DOHH2 (cell line): ENCODE results near the gene EXOC3L2.

Experiments
- H3F3A ChIP-seq: fragments of 200-600 bp; sonication (generic), shearing (Covaris generic); 2 replicates; pipeline ENCODE4 v1.6.0; 2016; ENCODE audit warnings: antibody characterized with exemption, mild to moderate bottlenecking; ENCODE audit not compliant: control insufficient read depth, insufficient read depth
- H3K27ac ChIP-seq: fragments of 200-600 bp; sonication (generic); 2 replicates; pipeline ENCODE4 v1.5.1; 2014; ENCODE audit warnings: low read depth, mild to moderate bottlenecking, low read length, moderate library complexity
- H3K27me3 ChIP-seq: fragments of 200-600 bp; sonication (generic); 2 replicates; pipeline ENCODE4 v1.6.1; 2014; ENCODE audit warnings: mild to moderate bottlenecking, low read length, mixed read lengths; ENCODE audit not compliant: control insufficient read depth
- H3K36me3 ChIP-seq: fragments of 200-600 bp; sonication (generic); 2 replicates; pipeline ENCODE4 v1.6.1; 2014; ENCODE audit warnings: mild to moderate bottlenecking, low read length, moderate library complexity, mixed read lengths; ENCODE audit not compliant: control insufficient read depth
- H3K4me1 ChIP-seq: fragments of 200-600 bp; sonication (generic); 2 replicates; pipeline ENCODE4 v1.6.1; 2014; ENCODE audit warnings: mild to moderate bottlenecking, low read length, mixed read lengths; ENCODE audit not compliant: control insufficient read depth
- H3K4me2 ChIP-seq: fragments of 200-600 bp; sonication (generic); 2 replicates; pipeline ENCODE4 v1.6.0; 2014; ENCODE audit warnings: mild to moderate bottlenecking, low read length, moderate library complexity
- H3K4me3 ChIP-seq: fragments of 200-600 bp; sonication (generic); 2 replicates; pipeline ENCODE4 v1.5.1; 2014; ENCODE audit warnings: mild to moderate bottlenecking, low read length, mixed read lengths
- H3K79me2 ChIP-seq: fragments of 200-600 bp; sonication (generic); 2 replicates; pipeline ENCODE4 v1.6.1; 2014; ENCODE audit warnings: mild to moderate bottlenecking, low read length, mixed read lengths; ENCODE audit not compliant: control insufficient read depth
- H3K9me2 ChIP-seq: fragments of 200-600 bp; sonication (generic); replicated peaks from 2 replicates; pipeline ENCODE4 v1.6.1; 2014; ENCODE audit warnings: mild to moderate bottlenecking, low read length, mixed read lengths; ENCODE audit not compliant: control insufficient read depth
- H3K9me3 ChIP-seq: fragments of 200-600 bp; sonication (generic); 2 replicates; pipeline ENCODE4 v1.6.1; 2014; ENCODE audit warnings: antibody characterized with exemption, low read length, mixed read lengths; ENCODE audit not compliant: control insufficient read depth, insufficient read depth
- H4K20me1 ChIP-seq: fragments of 200-600 bp; sonication (generic); 2 replicates; pipeline ENCODE4 v1.6.0; 2014; ENCODE audit warnings: low read depth, mild to moderate bottlenecking, antibody characterized with exemption, low read length, moderate library complexity; ENCODE audit not compliant: control insufficient read depth, insufficient read depth
- EZH2phosphoT487 ChIP-seq: fragments of 200-600 bp; sonication (generic); IDR thresholded peaks from 2 replicates; pipeline ENCODE4 v1.6.1; 2017; ENCODE audit warnings: borderline replicate concordance, mild to moderate bottlenecking, antibody characterized with exemption, low read length, moderate library complexity, mixed read lengths
- TF ChIP-seq, protein P1 (sequence below): fragments of 200-600 bp; sonication (generic); IDR thresholded peaks from one replicate; pipeline ENCODE4 v1.5.1; 2014; ENCODE audit warnings: antibody characterized with exemption, mild to moderate bottlenecking, low read depth, low read length; ENCODE audit not compliant: poor library complexity, severe bottlenecking

Gene EXOC3L2

DNA sequence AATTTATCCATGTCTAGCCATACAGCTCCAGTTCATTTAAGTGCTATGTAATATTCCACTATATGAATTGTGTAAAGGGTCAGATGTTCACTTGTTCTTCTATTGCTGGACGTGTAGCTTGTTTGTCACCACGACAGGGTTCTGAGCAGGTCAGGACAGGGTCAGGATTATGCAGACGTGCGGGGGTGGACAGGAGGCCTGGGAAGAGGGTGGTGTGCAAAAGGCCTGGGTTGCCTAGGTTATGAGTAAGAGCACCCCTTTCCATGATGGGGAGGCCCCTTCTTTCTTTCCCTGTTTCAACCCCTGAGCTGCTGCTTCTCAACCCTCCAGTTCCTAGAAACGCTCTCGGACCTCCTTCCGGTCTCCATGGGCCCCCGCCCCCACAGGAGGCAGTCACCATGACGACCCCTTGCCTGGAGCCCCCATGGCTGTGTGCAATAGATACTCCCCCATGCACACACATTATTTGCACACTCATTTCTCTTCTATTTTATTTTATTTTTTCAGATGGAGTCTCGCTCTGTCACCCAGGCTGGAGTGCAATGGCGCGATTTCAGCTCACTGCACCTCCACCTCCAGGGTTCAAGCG is 2.0 kb downstream of the EXOC3L2 start:
- H3K27ac ChIP-seq = no peak overlapping the region
- H3K4me2 ChIP-seq = no peak overlapping the region
- no peak for TF ChIP-seq EZH2phosphoT487
- TF ChIP-seq, protein P1, sequence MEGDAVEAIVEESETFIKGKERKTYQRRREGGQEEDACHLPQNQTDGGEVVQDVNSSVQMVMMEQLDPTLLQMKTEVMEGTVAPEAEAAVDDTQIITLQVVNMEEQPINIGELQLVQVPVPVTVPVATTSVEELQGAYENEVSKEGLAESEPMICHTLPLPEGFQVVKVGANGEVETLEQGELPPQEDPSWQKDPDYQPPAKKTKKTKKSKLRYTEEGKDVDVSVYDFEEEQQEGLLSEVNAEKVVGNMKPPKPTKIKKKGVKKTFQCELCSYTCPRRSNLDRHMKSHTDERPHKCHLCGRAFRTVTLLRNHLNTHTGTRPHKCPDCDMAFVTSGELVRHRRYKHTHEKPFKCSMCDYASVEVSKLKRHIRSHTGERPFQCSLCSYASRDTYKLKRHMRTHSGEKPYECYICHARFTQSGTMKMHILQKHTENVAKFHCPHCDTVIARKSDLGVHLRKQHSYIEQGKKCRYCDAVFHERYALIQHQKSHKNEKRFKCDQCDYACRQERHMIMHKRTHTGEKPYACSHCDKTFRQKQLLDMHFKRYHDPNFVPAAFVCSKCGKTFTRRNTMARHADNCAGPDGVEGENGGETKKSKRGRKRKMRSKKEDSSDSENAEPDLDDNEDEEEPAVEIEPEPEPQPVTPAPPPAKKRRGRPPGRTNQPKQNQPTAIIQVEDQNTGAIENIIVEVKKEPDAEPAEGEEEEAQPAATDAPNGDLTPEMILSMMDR = no peak
- H3K9me2 ChIP-seq = no peaks in the 10 kb centered on the region
- no peaks in the 10 kb centered on the region for H3K9me3 ChIP-seq
- no peaks in the 10 kb centered on the region for H3F3A ChIP-seq
- H3K36me3 ChIP-seq = no peaks in the 10 kb centered on the region
- H3K4me1 ChIP-seq = no peaks in the 10 kb centered on the region
- H3K27me3 ChIP-seq = peaks cover 8% of the 10 kb centered on the region; the same call in 1 of the 2 replicates
- H3K79me2 ChIP-seq = no peaks in the 10 kb centered on the region
- H4K20me1 ChIP-seq = no peaks in the 10 kb centered on the region
- no peak overlapping the region for H3K4me3 ChIP-seq

DNA sequence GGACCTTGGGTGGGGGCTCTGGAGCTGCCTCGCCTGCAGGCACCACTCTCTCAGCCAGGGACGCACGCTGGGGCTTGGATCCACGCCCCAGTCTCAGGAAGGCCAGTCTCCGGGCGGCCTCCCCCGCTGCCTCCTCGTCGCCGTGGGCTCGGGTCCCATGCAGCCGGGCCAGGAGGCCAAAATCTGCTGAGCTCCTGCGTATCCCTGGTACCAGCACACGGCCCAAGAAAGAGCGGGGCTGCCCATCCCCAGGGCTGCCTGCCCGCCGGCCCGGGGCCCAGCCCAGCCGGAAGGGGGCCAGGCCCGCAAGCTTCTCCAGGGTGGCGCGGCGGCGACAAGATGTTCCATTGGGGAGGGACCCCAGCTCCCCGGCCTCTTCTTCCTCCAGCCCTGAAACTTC is 6.7 kb downstream of the EXOC3L2 start:
- Histone ChIP-seq H4K20me1 (no peaks in the 10 kb centered on the region), H3K4me2 (no peak overlapping the region), H3K36me3 (no peaks in the 10 kb centered on the region), H3K9me2 (no peaks in the 10 kb centered on the region), H3K79me2 (no peaks in the 10 kb centered on the region), H3K4me3 (no peak overlapping the region), H3K27ac (no peak overlapping the region), H3F3A (no peaks in the 10 kb centered on the region), H3K27me3 (peaks cover 4% of the 10 kb centered on the region; the same call in 1 of the 2 replicates), H3K4me1 (peaks cover 8% of the 10 kb centered on the region), H3K9me3 (no peaks in the 10 kb centered on the region)
- TF ChIP-seq EZH2phosphoT487 = no peak
- TF ChIP-seq, protein P1 = no peak

DNA sequence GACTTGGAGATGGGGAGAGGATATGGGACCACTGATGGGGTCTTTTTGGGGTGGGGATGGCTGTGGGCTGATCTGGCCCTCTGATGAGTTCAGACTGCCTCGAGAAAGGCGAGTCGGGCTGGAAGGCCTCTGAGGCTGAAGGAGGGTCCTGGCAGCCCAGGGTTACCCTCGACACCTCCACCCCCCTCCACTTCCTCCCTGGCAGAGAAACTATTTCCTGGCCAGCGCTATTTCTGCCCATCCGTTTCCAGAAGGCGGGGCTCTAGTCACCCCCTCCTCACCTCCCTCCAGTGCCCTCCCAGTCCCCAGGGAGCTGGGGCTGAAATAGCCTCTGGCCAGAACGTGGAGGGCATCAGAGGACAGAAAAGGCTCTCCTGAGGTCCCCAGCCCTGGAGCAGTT is 9.7 kb downstream of the EXOC3L2 start:
- no peaks in the 10 kb centered on the region for H3K27me3 ChIP-seq
- peak overlapping the region; percentile 32; the same call in 1 of the 2 replicates for H3K4me2 ChIP-seq

More for the DNA sequence above, 9.7 kb downstream of the EXOC3L2 start:
- Histone ChIP-seq H3K9me2 (no peaks in the 10 kb centered on the region), H3K4me3 (no peak overlapping the region), H4K20me1 (no peaks in the 10 kb centered on the region), H3K4me1 (peaks cover 8% of the 10 kb centered on the region), H3K27ac (no peak overlapping the region), H3K79me2 (no peaks in the 10 kb centered on the region), H3K9me3 (no peaks in the 10 kb centered on the region), H3F3A (no peaks in the 10 kb centered on the region), H3K36me3 (no peaks in the 10 kb centered on the region)
- TF ChIP-seq, protein P1 = no peak
- no peak for TF ChIP-seq EZH2phosphoT487
